HuH-7.5 (cell line): Measurements from ENCODE around the gene TNS1.

ENCODE experiments used
- DNase-seq: peaks from one replicate; pipeline ENCODE4 v3.0.0; 2011; ENCODE audit warnings: low spot score

TNS1 gene

GRCh38 chr2:218015586-218016521, 13.1 kb upstream of the TNS1 start:
- DNase-seq = no peak

DNA sequence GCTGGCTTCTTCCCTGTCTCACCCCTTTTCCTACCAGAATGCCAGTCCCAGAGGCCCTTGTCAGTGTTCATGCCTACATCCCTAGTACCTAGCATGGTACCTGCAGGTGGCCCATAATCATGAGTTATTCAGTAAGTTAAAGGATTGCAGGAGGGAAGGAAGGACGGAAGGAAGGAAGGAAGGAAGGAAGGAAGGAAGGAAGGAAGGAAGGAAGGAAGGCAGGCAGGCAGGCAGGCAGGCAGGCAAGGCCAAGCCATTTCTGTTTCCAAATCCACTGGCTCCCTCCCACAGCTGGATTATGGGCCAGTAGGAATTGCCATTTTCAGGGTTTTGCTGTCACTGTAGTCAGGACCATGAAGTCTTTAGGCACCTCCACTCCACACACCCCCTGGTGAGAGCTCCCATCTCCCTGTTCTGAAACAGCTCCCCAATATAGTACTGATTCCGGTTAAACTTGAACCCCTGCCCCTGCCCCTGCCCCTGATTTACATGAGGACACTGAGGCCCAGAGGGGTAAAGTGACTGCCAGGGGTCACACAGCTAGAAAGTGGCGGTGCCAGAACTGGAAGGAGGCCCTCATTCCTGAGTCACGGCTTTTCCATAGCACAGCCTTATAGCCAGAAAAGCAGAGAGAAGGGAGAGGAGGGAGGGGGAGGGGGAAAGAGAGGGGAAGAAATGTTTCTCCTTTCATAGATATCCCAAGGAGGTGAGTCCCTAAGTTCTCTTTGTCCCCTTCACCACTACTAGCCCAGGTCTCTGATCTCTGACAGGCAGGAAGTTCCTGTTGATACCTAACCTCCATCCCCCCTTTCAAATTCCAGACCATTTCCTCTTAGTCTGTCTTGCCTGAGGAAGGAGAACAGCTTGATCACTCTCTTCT, 12.2 kb upstream of the TNS1 start:
- no peak for DNase-seq

DNA sequence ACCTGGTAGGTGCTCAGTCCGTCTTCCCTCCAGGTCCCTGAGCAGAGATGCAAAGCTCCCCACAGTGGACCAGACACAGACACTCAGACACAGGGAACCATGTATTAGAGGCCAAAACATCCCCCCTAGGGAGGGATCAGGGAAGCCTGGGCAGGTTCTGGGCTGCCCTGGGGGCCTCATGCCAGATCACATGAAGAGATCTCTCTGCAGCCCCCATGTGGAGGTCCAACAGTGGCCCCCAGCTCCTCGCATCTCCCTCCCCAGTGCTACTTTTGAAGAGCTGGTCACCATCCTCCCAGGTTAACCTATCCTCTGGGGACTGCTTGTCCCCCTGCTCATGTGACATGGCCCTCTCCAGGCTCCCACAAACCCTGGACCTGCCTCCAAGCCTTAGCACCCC, 10.5 kb upstream of the TNS1 start:
- no peak for DNase-seq

DNA sequence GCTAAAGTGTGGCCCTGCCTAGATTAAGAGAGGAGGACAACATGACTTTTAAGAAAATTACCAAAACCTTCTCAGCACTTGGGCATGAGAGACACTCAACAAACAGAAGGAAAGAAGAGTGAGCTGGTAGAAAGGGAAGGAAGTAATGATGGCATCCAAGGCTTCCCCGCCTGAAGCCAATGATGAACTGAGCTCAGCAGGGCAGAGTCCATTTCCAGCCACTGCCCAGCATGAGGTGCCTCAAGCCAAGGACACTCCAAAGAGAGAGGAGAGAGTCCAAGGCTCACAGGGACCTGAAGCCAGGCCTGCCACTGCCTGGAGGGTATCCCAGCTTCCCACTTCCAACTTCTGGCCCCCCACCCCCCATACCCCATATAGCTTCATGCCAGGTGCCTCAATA, 9.5 kb upstream of the TNS1 start:
- DNase-seq = no peak

GRCh38 chr2:218011653-218012040, 8.9 kb upstream of the TNS1 start:
- no peak for DNase-seq

DNA sequence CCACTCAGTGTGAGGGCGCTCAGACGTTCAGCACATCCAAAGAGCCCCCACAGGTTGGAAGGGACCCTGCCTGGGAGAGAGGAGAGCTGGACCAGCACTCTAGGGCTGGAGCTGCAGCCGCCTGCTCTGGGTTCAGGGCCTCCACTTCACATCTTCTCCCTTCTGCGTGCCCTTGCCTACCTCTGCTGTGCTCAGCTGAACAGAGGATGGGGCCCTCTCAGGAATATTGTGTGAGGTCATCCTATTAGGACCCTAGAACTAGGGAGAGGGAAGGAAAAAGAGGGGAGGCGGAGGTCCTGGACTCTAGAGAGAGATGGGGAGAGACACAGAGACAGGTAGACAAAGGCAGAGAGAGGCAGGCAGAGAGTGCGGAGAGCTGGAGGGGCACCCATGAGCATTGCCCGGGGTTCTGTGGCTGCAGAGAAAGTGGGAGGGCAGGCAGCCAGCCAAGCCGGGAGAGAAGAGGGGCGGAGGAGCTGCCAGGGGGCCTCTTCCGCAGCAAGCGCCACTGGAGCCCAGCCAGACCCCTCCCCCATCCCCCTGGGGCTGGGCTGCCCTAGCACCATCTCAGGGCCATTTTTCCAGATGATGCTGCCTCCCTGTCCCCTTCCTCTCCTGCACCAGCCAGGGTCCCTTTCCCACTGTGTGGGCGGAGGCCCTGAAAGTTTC, 8.3 kb upstream of the TNS1 start:
- DNase-seq = no peak

DNA sequence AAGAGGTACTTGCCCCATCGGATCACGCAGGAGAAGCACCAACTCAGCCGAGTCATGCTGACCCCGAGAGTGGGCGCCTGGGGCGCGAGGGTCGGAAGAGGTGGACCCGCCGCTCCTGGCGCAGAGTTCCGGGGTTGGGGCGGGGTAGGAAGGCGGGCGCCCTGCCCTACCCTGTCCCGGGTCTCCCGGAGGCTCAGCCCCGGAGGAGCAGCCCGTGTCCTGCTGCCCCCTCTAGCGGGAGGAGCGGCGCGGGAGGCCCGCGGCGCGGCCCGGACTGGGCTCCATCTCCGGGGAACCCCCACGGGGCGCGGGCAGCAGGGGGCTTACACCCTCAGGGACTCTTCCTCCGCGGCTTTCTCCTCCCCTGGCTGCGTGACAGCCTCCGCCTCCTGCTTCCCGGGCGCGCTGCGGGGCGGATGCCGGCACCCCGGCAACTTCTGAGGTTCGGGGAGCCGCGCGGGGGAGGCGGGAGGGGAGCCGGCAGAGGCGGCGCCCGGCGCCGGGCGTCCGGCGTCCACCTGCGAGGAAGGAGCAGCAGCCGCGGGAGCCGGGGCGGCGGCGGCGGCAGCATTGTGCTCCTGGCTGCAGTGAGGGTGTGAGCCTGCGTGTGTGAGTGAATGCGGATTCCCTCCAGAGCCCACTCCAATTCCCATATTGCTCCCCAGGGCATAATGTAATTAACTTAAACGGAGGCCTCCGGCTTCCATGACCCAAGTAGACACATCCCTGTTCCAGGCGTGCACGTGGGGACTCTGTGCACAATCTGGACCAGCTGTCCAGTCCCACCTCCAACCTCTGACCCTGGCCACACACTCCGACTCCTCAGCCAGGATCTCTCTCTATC, 7.6 kb upstream of the TNS1 start:
- DNase-seq = peak; percentile 89

DNA sequence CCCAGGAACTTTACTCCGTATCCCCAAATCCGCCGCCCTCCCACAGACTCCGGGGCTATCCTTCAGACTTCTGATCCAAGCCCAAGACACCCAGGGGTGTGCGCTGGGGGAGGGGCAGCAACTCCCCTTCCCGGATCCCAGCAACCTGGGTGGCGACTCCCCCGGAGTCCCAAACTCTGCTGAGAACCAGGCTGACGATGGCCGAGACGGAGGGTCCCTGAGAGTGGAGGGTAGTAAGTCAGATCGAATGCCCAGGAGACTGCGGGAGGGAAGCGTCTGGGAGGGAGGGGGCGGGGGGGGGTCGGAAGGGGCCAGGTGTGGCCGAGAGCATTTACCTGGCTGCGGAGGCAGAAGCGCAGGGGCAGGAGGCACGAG, 7.0 kb upstream of the TNS1 start:
- DNase-seq = no peak

DNA sequence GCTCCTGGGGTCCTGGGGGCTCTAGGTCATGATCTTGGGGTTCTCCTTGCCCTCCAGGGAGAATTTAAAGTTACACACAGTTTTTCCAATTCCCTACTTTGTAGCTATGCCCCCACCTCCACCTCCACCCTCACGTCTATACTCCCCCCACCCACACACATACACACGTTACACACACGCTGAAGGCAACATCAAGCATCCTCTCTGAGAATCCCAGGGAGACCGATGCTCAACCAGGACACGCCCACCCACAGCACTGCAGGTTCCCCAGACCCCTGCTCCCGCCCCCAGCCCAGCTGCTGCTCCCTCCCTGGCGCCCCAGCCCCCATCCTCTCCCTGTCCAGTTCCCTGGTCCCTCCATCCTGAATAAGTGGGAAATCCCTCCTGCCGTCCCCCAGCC, 6.4 kb upstream of the TNS1 start:
- no peak for DNase-seq

- DNase-seq = no peak
Measured at GRCh38 chr2:218008060-218009040, 5.6 kb upstream of the TNS1 start.

DNA sequence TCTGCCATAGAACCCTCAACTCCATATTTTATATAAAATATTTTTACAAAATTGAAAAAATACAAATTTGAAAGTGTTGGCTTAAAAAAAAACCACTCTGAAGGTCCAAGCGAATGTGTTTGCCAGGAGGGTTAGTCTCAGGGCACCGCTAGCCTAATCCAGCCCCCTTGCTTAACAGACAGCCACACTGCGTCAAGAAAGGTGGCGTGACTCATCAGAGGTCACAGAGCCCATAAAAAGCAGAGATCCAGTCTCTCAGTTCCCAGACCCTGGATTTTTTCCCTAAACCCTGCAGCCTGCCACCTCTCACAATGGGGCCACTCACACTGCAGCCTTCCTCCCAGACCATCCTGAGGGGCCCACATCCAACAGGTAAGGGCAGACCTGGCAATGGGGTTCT, 3.9 kb upstream of the TNS1 start:
- no peak for DNase-seq

DNA sequence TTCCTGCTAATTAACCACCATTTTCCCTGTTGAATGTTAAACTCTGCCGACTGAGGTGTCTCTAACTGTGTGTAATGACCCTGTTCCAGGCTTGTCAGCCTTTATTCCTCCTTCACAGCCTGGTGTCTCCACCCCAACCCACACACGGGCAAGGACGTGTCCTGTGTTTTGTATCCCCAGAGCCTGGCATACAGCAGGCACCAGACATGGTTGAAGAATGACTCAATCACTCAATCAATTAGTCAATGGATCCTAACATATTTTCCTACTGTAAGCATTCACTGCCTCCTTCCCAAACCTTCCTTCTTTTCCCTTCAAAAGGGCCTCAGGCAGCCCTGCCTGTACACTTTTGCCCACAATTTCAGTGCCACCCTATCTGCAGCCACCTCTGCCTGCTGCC, 2.7 kb upstream of the TNS1 start:
- DNase-seq = no peak

- no peak for DNase-seq
Measured at GRCh38 chr2:218005028-218005427, 2.2 kb upstream of the TNS1 start.

- DNase-seq = no peak
Measured at GRCh38 chr2:218003981-218004419, 1.2 kb upstream of the TNS1 start.

DNA sequence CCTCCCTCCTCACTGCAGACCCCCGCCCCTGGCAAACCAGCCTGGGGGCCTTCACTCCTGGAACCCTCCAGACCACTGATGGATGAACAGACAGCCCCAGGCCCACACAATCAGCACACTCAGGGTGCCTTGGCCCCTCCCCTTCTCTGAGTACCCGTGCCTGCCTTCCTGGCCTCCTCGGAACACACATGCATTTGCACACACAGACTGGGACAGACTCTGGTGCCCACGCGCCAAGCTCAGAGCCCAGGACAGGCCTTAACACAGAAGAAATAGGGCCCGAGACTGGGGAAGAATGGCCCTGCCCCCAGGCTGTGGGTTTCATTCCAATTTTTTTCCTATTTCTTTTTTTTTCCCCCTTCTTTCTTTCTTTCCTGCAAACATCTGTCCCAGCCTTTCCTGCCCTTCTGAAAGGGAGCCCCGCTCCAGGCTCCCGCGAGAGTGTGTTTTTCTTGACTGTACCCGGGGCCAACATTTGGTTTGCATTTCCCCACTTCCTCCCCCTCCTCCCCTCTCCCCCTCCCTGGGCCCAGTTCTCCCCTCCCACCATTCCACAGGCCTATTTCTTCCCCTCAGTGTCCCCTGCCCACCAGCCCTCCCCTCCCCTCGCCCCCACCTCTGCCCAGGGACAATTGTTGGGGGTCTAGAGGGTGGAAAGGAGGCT, 618 bp upstream of the TNS1 start:
- no peak for DNase-seq

DNA sequence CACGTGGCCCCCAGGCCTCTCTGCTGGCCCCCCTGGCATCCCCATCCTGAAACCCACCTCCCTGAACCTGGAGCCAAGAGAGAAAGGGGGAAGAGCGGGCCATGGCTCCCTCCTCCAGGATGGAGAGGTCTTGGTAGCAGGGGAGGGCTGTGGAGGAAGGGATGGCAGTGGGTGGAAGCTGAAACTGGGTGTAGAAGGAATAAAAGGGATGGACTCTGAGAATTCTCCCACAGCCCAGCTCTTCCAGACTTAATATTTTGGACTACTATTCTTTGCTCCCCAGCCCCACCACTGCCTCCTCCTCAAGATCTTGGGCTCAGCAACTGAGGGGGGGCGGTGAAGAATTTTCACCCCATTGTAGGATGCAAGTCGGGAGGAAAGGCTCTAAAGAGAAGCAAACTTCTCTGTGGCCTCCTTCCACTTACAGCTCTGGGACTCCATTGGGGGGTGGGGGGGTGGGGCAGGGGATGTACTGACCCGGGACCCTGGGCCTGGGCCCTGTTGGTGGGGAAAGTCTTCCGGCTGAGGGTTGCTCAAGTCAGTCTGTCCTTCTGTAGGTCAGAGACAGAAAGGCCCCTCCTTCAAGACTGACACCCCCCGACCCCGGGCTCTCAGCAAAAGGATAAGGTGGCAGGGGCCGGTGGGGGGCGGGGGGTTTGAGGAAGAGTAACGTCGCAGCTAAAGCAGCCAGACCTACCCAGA, 501 bp downstream of the TNS1 start:
- no peak for DNase-seq

- no peak for DNase-seq
Measured at GRCh38 chr2:218001629-218002028, 1.2 kb downstream of the TNS1 start.

GRCh38 chr2:218000136-218000535, 2.7 kb downstream of the TNS1 start:
- no peak for DNase-seq

DNA sequence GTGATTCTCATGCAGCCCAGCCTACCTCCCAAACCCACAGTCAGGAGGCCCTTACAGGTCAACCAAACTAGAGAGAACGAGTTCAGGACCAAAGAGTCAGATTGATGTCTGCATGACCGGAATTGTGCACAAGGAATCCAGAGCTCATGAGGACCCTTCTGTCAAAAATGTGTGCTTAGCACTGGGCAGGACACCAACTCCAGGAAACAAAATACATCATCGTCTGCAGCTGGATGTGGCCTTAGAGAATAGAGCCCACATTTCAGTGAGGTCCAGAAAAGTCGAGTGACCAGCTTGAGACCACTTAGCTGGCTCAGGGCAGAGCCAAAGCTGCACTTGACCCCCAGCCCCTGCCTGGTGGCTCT, 3.2 kb downstream of the TNS1 start:
- DNase-seq = no peak
